PC-3 (cell line): Measurements from ENCODE around the gene PSAP. TPM values are rescaled to one million over a fixed set of nuclear protein-coding genes. Genes with fewer than 3 reads are reported as not detected.
A peak's percentile ranks its signal among the peaks of the same experiment; 100 is the strongest.

Source experiments
- ATAC-seq: fragments of 200-7000 bp; cut with Tn5 transposase; 2 replicates; pipeline ENCODE4 v1.9.1; 2020; ENCODE audit warnings: mild to moderate bottlenecking, moderate library complexity
- BruUV-seq: library from RNA; stranded (reverse); fragments of 400-500 nt; replicated peaks from 2 replicates; lab custom pipeline; 2021; lab: Mats Ljungman, UMichigan
- CTCF ChIA-PET: fragments of 300-600 bp; sonication (Branson Sonifier 250); formaldehyde crosslinking; loops from one replicate; lab custom pipeline; 2022; ENCODE audit warnings: antibody characterized with exemption; lab: Charles Lee
- POLR2A ChIA-PET: fragments of 300-600 bp; sonication (Branson Sonifier 250); formaldehyde crosslinking; loops from one replicate; lab custom pipeline; 2022; ENCODE audit warnings: antibody characterized with exemption; ENCODE audit not compliant: unreplicated experiment; lab: Charles Lee
- DNase-seq: peaks from one replicate; pipeline ENCODE4 v3.0.0-alpha.2; 2015
- H2AFZ ChIP-seq: fragments of 300-600 bp; sonication (generic); 2 replicates; pipeline ENCODE4 v1.6.0; 2016; ENCODE audit warnings: antibody characterized with exemption, low read length
- H3F3A ChIP-seq: fragments of 300-600 bp; sonication (generic); one replicate; pipeline ENCODE4 v1.6.0; 2017; ENCODE audit warnings: antibody characterized with exemption, low read length, control low read depth, mild to moderate bottlenecking; ENCODE audit not compliant: unreplicated experiment
- H3K27ac ChIP-seq: fragments of 300-600 bp; sonication (generic); 2 replicates; pipeline ENCODE4 v1.5.1; 2016; ENCODE audit warnings: mild to moderate bottlenecking, low read length
- H3K27me3 ChIP-seq: fragments of 300-600 bp; sonication (generic); 2 replicates; pipeline ENCODE4 v1.6.1; 2016; ENCODE audit warnings: low read length, mixed read lengths
- H3K36me3 ChIP-seq: fragments of 300-600 bp; sonication (generic); 2 replicates; pipeline ENCODE4 v1.6.1; 2016; ENCODE audit warnings: low read depth, mixed run types, low read length, mixed read lengths
- H3K4me1 ChIP-seq: fragments of 300-600 bp; sonication (generic); 2 replicates; pipeline ENCODE4 v1.5.1; 2016; ENCODE audit warnings: low read length; ENCODE audit not compliant: insufficient read depth
- H3K4me2 ChIP-seq: fragments of 300-600 bp; sonication (generic); 2 replicates; pipeline ENCODE4 v1.6.0; 2016; ENCODE audit warnings: low read length
- H3K4me3 ChIP-seq: fragments of 300-600 bp; sonication (generic); 2 replicates; pipeline ENCODE4 v1.5.1; 2016; ENCODE audit warnings: mild to moderate bottlenecking, low read length, mixed read lengths
- H3K79me2 ChIP-seq: fragments of 300-600 bp; sonication (generic); 2 replicates; pipeline ENCODE4 v1.6.1; 2017; ENCODE audit warnings: low read length, mixed read lengths
- H3K9ac ChIP-seq: fragments of 300-600 bp; sonication (generic); 2 replicates; pipeline ENCODE4 v1.6.0; 2016; ENCODE audit warnings: mild to moderate bottlenecking, low read length
- H3K9me2 ChIP-seq: fragments of 300-600 bp; sonication (generic); replicated peaks from 2 replicates; pipeline ENCODE4 v1.6.1; 2016; ENCODE audit warnings: mixed run types, low read length, mixed read lengths
- H3K9me3 ChIP-seq: fragments of 300-600 bp; sonication (generic); 2 replicates; pipeline ENCODE4 v1.6.1; 2016; ENCODE audit warnings: low read length, mixed read lengths
- H4K20me1 ChIP-seq: fragments of 300-600 bp; sonication (generic); 2 replicates; pipeline ENCODE4 v1.6.1; 2016; ENCODE audit warnings: low read length, mixed read lengths
- EZH2 ChIP-seq: fragments of 300-600 bp; sonication (generic); IDR thresholded peaks from one replicate; pipeline ENCODE4 v1.6.1; 2017; ENCODE audit warnings: antibody characterized with exemption, mild to moderate bottlenecking, low read length; ENCODE audit not compliant: unreplicated experiment
- EZH2phosphoT487 ChIP-seq: fragments of 300-600 bp; sonication (generic); IDR thresholded peaks from 2 replicates; pipeline ENCODE4 v1.6.1; 2018; ENCODE audit warnings: mild to moderate bottlenecking, antibody characterized with exemption, low read length, borderline replicate concordance
- intact Hi-C: fragments of 100-400 bp; cut with micrococcal nuclease; formaldehyde crosslinking; loops from 2 replicates; pipeline ENCODE4 v1.9.0; 2023
- total RNA-seq: library from RNA; depleted of rRNA; stranded (reverse); fragments of >200 nt; gene quantifications from 2 replicates; pipeline ENCODE4 v1.2.3, GENCODE V29; 2014
- TF ChIP-seq, protein P1 (sequence below): fragments of 300-600 bp; sonication (generic); conservative IDR thresholded peaks from 2 replicates; pipeline ENCODE4 v1.5.1; 2017; ENCODE audit warnings: antibody characterized with exemption, low read depth, mild to moderate bottlenecking, low read length

Gene PSAP
- total RNA-seq, 1 experiment from 2014 or later = 334 TPM

- Histone ChIP-seq H3K27ac (peak overlapping the region; percentile 65), H3K4me1 (peaks cover 22% of the 10 kb centered on the region; the same call in 1 of the 2 replicates), H3K9me2 (no peaks in the 10 kb centered on the region), H3K9me3 (no peaks in the 10 kb centered on the region), H3K79me2 (peaks cover 58% of the 10 kb centered on the region), H3F3A (no peaks in the 10 kb centered on the region), H3K4me2 (peak overlapping the region; percentile 93), H3K36me3 (no peaks in the 10 kb centered on the region), H3K27me3 (no peaks in the 10 kb centered on the region), H3K4me3 (peak overlapping the region; percentile 94), H2AFZ (no peak overlapping the region), H3K9ac (peak overlapping the region; percentile 93), H4K20me1 (peaks cover 35% of the 10 kb centered on the region)
- intact Hi-C loops = loop anchor here (5.0 kb wide), 1 partner anchor 37 kb away; no protein-coding TSS in a partner anchor
- DNase-seq (peak; percentile 30), ATAC-seq (no peak)
- ChIA-PET CTCF (no interaction called here), POLR2A (interaction anchor here (0.6 kb wide), 1 partner anchor 10 kb away, joined by 3 read pairs; no protein-coding TSS in a partner anchor)
- BruUV-seq = TSS peak; percentile 51
- TF ChIP-seq, protein P1, sequence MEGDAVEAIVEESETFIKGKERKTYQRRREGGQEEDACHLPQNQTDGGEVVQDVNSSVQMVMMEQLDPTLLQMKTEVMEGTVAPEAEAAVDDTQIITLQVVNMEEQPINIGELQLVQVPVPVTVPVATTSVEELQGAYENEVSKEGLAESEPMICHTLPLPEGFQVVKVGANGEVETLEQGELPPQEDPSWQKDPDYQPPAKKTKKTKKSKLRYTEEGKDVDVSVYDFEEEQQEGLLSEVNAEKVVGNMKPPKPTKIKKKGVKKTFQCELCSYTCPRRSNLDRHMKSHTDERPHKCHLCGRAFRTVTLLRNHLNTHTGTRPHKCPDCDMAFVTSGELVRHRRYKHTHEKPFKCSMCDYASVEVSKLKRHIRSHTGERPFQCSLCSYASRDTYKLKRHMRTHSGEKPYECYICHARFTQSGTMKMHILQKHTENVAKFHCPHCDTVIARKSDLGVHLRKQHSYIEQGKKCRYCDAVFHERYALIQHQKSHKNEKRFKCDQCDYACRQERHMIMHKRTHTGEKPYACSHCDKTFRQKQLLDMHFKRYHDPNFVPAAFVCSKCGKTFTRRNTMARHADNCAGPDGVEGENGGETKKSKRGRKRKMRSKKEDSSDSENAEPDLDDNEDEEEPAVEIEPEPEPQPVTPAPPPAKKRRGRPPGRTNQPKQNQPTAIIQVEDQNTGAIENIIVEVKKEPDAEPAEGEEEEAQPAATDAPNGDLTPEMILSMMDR = no peak
- TF ChIP-seq EZH2 (no peak), EZH2phosphoT487 (no peak)
Observed at GRCh38 chr10:71850021-71850742, 869 bp downstream of the PSAP start.

DNA sequence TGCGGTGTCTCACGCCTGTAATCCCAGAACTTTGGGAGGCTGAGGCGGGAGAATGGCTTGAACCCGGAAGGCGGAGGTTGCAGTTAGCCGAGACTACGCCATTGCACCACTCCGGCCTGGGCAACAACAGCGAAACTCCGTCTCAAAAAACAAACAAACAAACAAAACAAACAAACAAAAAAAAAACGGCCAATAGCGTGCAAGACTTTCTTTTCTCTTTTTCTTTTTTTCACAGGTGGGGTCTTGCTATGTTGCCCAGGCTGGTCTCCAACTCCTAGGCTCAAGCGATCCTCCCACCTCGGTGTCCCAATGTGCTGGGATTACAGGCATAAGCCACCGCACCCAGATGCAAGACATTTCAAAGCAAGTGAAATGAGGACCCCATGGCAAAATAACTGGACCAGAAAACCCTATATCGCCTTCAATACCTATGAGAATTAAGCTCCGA lies 1.6 kb downstream of the PSAP start:
- peaks cover 22% of the 10 kb centered on the region; the same call in 1 of the 2 replicates for H3K4me1 ChIP-seq

More for the DNA sequence above, 1.6 kb downstream of the PSAP start:
- no peak overlapping the region for H2AFZ ChIP-seq
- H3K27me3 ChIP-seq = no peaks in the 10 kb centered on the region
- peak overlapping the region; percentile 65 for H3K27ac ChIP-seq
- H3F3A ChIP-seq = no peaks in the 10 kb centered on the region
- H3K9me2 ChIP-seq = no peaks in the 10 kb centered on the region
- TF ChIP-seq, protein P1 = no peak
- TF ChIP-seq EZH2 (no peak), EZH2phosphoT487 (no peak)
- no peaks in the 10 kb centered on the region for H3K36me3 ChIP-seq
- peak overlapping the region; percentile 94 for H3K4me3 ChIP-seq
- TSS peak; percentile 71 for BruUV-seq
- H3K9ac ChIP-seq = peak overlapping the region; percentile 93
- H3K79me2 ChIP-seq = peaks cover 65% of the 10 kb centered on the region
- peak overlapping the region; percentile 93 for H3K4me2 ChIP-seq
- ChIA-PET CTCF (no interaction called here), POLR2A (no interaction called here)
- intact Hi-C loops = no loop called here
- H3K9me3 ChIP-seq = no peaks in the 10 kb centered on the region
- DNase-seq = no peak
- H4K20me1 ChIP-seq = peaks cover 38% of the 10 kb centered on the region
- ATAC-seq = no peak
